Mammary epithelial cell (primary cell): ENCODE data around the gene ANXA8L1.
"Not testable (repeated sequence)": the region's sequence is repeated elsewhere in the genome, so short reads cannot be mapped to it uniquely, and the experiment has no call there.

ENCODE experiments used
- EZH2 ChIP-seq: IDR thresholded peaks from 2 replicates; pipeline ENCODE4 v1.6.1; 2012; ENCODE audit warnings: low read length, inconsistent platforms, borderline replicate concordance
- TF ChIP-seq, protein P1 (sequence below), 2 donors: IDR thresholded peaks in 1 of 2; conservative IDR thresholded peaks in 1 of 2; 2 replicates each; pipeline ENCODE4 v1.5.1; 2011 to 2012; ENCODE audit warnings: inconsistent platforms in 2 of 2, low read length in 2 of 2, mild to moderate bottlenecking in 2 of 2, control low read depth in 1 of 2, low read depth in 1 of 2; ENCODE audit not compliant: insufficient read depth in 1 of 2; ENCODE audit errors: extremely low read depth in 1 of 2

DNA sequence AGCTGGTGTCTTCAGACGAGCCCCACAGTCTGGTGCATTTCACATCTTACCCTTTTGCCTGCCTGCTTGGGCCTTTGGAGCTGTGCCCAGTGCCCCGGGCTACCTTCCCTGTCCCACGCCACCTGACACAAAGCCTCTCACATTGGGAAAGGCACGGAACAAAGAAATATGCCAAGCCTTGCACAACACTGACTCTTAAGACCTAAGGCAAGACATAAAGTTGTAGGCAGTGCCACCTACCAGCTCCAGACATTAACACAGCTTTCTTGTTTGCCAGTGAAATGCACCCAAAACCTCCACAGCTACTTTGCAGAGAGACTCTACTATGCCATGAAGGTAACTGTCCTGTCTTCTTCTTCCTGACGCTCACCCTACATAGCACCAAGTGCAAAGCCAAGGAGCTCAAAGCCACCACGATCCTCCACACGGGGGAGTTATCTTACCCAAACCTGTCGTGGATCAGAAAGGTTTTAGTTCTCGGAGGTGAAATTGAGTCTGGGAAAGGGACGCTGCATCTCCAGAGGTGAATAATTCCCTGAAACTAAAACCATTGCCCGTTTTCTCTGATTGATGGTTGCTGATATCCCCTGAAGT, 11.8 kb downstream of the ANXA8L1 start:
- TF ChIP-seq, protein P1, sequence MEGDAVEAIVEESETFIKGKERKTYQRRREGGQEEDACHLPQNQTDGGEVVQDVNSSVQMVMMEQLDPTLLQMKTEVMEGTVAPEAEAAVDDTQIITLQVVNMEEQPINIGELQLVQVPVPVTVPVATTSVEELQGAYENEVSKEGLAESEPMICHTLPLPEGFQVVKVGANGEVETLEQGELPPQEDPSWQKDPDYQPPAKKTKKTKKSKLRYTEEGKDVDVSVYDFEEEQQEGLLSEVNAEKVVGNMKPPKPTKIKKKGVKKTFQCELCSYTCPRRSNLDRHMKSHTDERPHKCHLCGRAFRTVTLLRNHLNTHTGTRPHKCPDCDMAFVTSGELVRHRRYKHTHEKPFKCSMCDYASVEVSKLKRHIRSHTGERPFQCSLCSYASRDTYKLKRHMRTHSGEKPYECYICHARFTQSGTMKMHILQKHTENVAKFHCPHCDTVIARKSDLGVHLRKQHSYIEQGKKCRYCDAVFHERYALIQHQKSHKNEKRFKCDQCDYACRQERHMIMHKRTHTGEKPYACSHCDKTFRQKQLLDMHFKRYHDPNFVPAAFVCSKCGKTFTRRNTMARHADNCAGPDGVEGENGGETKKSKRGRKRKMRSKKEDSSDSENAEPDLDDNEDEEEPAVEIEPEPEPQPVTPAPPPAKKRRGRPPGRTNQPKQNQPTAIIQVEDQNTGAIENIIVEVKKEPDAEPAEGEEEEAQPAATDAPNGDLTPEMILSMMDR (conservative IDR thresholded peaks at IDR 0.05 in 1 of 2, IDR thresholded peaks at IDR 0.05 in 1 of 2; ENCODE audit: extremely low read depth in 1 of 2, insufficient read depth in 1 of 2, low read depth in 1 of 2, low read length in 2 of 2): not testable (repeated sequence)
- not testable (repeated sequence) for TF ChIP-seq EZH2
